ENCODE data around the gene C6orf15.
"Not testable (repeated sequence)": the region's sequence is repeated elsewhere in the genome, so short reads cannot be mapped to it uniquely, and the experiment has no call there.

The C6orf15 gene

DNA sequence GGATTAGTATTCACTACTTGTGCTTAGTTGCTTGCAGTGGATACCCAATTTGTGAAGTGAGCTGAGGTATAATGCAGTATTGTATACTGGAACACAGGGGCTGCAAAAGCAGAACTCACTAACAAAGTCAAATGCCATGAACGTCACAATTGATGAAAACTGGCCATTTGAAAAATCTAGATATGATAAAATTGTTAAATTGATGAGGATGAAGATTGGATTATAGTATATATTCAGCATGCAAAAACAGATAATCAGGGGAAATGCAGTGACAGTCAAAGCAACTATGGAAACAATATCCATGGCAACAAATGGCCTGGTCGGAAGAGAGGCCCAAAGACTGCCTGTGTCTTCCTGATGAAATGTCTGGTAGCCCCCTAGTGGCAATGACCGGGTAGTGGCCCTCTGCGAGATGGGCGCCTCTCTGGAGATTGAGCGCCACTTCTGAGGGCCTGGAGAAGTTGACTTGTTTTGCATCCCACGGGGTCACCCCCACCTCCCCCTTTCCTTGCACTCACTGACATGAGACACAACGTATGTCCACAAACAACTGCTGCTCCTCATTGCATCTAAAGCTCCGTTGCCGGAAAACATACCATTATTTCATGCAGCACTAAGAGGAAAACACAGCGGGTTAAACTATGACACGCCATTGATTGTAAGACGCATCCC lies 43.6 kb downstream of the C6orf15 start:
- H3K9me3 ChIP-seq (replicated peaks; ENCODE audit: insufficient read depth, low read length), result no peaks in the 10 kb centered on the region
- no peaks in the 10 kb centered on the region for H3K9me2 ChIP-seq (replicated peaks; ENCODE audit: insufficient read depth, low read length)
- no peak overlapping the region for H3K27ac ChIP-seq (ENCODE audit: low read length)
- no peak for TF ChIP-seq EZH2 (optimal IDR thresholded peaks at IDR 0.05; ENCODE audit: low read depth, low read length)
- TF ChIP-seq, protein P1, sequence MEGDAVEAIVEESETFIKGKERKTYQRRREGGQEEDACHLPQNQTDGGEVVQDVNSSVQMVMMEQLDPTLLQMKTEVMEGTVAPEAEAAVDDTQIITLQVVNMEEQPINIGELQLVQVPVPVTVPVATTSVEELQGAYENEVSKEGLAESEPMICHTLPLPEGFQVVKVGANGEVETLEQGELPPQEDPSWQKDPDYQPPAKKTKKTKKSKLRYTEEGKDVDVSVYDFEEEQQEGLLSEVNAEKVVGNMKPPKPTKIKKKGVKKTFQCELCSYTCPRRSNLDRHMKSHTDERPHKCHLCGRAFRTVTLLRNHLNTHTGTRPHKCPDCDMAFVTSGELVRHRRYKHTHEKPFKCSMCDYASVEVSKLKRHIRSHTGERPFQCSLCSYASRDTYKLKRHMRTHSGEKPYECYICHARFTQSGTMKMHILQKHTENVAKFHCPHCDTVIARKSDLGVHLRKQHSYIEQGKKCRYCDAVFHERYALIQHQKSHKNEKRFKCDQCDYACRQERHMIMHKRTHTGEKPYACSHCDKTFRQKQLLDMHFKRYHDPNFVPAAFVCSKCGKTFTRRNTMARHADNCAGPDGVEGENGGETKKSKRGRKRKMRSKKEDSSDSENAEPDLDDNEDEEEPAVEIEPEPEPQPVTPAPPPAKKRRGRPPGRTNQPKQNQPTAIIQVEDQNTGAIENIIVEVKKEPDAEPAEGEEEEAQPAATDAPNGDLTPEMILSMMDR (IDR thresholded peaks at IDR 0.05; ENCODE audit: low read length), result peak; percentile 78
- H2AFZ ChIP-seq (ENCODE audit: low read length), result no peak overlapping the region
- H3K4me1 ChIP-seq (ENCODE audit: low read length), result no peaks in the 10 kb centered on the region
- peak; percentile 63 for DNase-seq
- H3K27me3 ChIP-seq (replicated peaks; ENCODE audit: insufficient read depth, low read length), result no peaks in the 10 kb centered on the region; the same call in 1 of the 2 replicates
- H3K9ac ChIP-seq (ENCODE audit: low read length), result no peak overlapping the region
- no peaks in the 10 kb centered on the region for H3F3A ChIP-seq (ENCODE audit: insufficient read depth, low read length)
- no peaks in the 10 kb centered on the region for H4K20me1 ChIP-seq (ENCODE audit: insufficient read depth, low read length)
- H3K36me3 ChIP-seq (replicated peaks; ENCODE audit: insufficient read depth, low read length), result no peaks in the 10 kb centered on the region
- no peak overlapping the region for H3K4me3 ChIP-seq (ENCODE audit: low read length)
- no peaks in the 10 kb centered on the region for H3K79me2 ChIP-seq (ENCODE audit: low read length)
- H3K4me2 ChIP-seq (ENCODE audit: low read depth, low read length), result no peak overlapping the region

GRCh38 chr6:31067891-31068668 lies 44.3 kb downstream of the C6orf15 start:
- not testable (repeated sequence) for H3K9ac ChIP-seq (ENCODE audit: low read length); H3K27ac ChIP-seq (ENCODE audit: low read length); H2AFZ ChIP-seq (ENCODE audit: low read length); H3K4me3 ChIP-seq (ENCODE audit: low read length); H3K79me2 ChIP-seq (ENCODE audit: low read length); H3K4me2 ChIP-seq (ENCODE audit: low read depth, low read length); H3K9me2 ChIP-seq (replicated peaks; ENCODE audit: insufficient read depth, low read length); H3F3A ChIP-seq (ENCODE audit: insufficient read depth, low read length); H3K9me3 ChIP-seq (replicated peaks; ENCODE audit: insufficient read depth, low read length); H3K36me3 ChIP-seq (replicated peaks; ENCODE audit: insufficient read depth, low read length); H3K4me1 ChIP-seq (ENCODE audit: low read length); H3K27me3 ChIP-seq (replicated peaks; ENCODE audit: insufficient read depth, low read length); DNase-seq; H4K20me1 ChIP-seq (ENCODE audit: insufficient read depth, low read length)

GRCh38 chr6:31067028-31067427 lies 45.3 kb downstream of the C6orf15 start:
- not testable (repeated sequence) for H3K36me3 ChIP-seq (replicated peaks; ENCODE audit: insufficient read depth, low read length); DNase-seq; H3K4me3 ChIP-seq (ENCODE audit: low read length); H3K9me3 ChIP-seq (replicated peaks; ENCODE audit: insufficient read depth, low read length); H3K4me2 ChIP-seq (ENCODE audit: low read depth, low read length); H3K9ac ChIP-seq (ENCODE audit: low read length); H3K9me2 ChIP-seq (replicated peaks; ENCODE audit: insufficient read depth, low read length); H3K27me3 ChIP-seq (replicated peaks; ENCODE audit: insufficient read depth, low read length); H3F3A ChIP-seq (ENCODE audit: insufficient read depth, low read length); H3K4me1 ChIP-seq (ENCODE audit: low read length); H3K79me2 ChIP-seq (ENCODE audit: low read length); H4K20me1 ChIP-seq (ENCODE audit: insufficient read depth, low read length); H3K27ac ChIP-seq (ENCODE audit: low read length); H2AFZ ChIP-seq (ENCODE audit: low read length)

- H3K27me3 ChIP-seq (replicated peaks; ENCODE audit: insufficient read depth, low read length), result peaks cover 3% of the 10 kb centered on the region; the same call in 1 of the 2 replicates
- no peak overlapping the region for H3K27ac ChIP-seq (ENCODE audit: low read length)
- no peaks in the 10 kb centered on the region for H3K36me3 ChIP-seq (replicated peaks; ENCODE audit: insufficient read depth, low read length)
- no peak overlapping the region for H2AFZ ChIP-seq (ENCODE audit: low read length)
- no peak overlapping the region for H3K4me3 ChIP-seq (ENCODE audit: low read length)
- H3K4me1 ChIP-seq (ENCODE audit: low read length), result no peaks in the 10 kb centered on the region
- H3K79me2 ChIP-seq (ENCODE audit: low read length), result no peaks in the 10 kb centered on the region
- no peaks in the 10 kb centered on the region for H3F3A ChIP-seq (ENCODE audit: insufficient read depth, low read length)
- no peaks in the 10 kb centered on the region for H3K9me3 ChIP-seq (replicated peaks; ENCODE audit: insufficient read depth, low read length)
- TF ChIP-seq, protein P1 (IDR thresholded peaks at IDR 0.05; ENCODE audit: low read length), result no peak
- no peak for TF ChIP-seq EZH2phosphoT487 (IDR thresholded peaks at IDR 0.05; ENCODE audit: low read length)
- TF ChIP-seq EZH2 (optimal IDR thresholded peaks at IDR 0.05; ENCODE audit: low read depth, low read length), result no peak
- no peaks in the 10 kb centered on the region for H3K9me2 ChIP-seq (replicated peaks; ENCODE audit: insufficient read depth, low read length)
- H3K4me2 ChIP-seq (ENCODE audit: low read depth, low read length), result no peak overlapping the region
- DNase-seq, result no peak
- no peak overlapping the region for H3K9ac ChIP-seq (ENCODE audit: low read length)
- no peaks in the 10 kb centered on the region for H4K20me1 ChIP-seq (ENCODE audit: insufficient read depth, low read length)
Measured at GRCh38 chr6:31065556-31065955, 46.8 kb downstream of the C6orf15 start.

Measured in MM.1S (cell line).